Activated naive CD4-positive, alpha-beta T cell treated with anti-CD3 and anti-CD28 coated beads, Interleukin-2, amount 50 U/mL, for 72 hours (primary cell): ENCODE data around the gene OSBPL3. TPM values are rescaled to one million over a fixed set of nuclear protein-coding genes. Genes with fewer than 3 reads are reported as not detected.
A peak's percentile ranks its signal among the peaks of the same experiment; 100 is the strongest.

Experiments used
- ATAC-seq, 2 donors: fragments of 150-1000 bp; cut with Tn5 transposase; 2 replicates each; pipeline ENCODE4 v1.10.0; 2021; ENCODE audit warnings: mild to moderate bottlenecking in 2 of 2, moderate library complexity in 2 of 2
- DNase-seq, 2 donors: peaks; one replicate each; pipeline ENCODE4 v3.0.0; 2021 to 2022; ENCODE audit warnings: low spot score in 2 of 2
- H3K27ac Mint-ChIP-seq, 2 donors: one replicate each; pipeline ENCODE4 v1.8.0; 2022; ENCODE audit warnings: mild to moderate bottlenecking in 2 of 2, mixed read lengths in 2 of 2
- H3K36me3 Mint-ChIP-seq, 2 donors: one replicate each; pipeline ENCODE4 v1.8.0; 2022; ENCODE audit warnings: mixed read lengths in 2 of 2
- H3K9me3 Mint-ChIP-seq, 2 donors: one replicate each; pipeline ENCODE4 v1.8.0; 2022; ENCODE audit warnings: mixed read lengths in 2 of 2
- total RNA-seq, 2 donors: library from RNA; stranded (reverse); gene quantifications; one replicate each; pipeline ENCODE4 v1.2.3, GENCODE V29; 2022

OSBPL3 gene
- total RNA-seq, 2 donors from 2014 or later: 42.2 to 52.0 TPM

- DNase-seq (no peak), ATAC-seq (no peak)
- Mint-ChIP-seq H3K9me3 (no peaks in the 10 kb centered on the region), H3K27ac (peak overlapping the region in 1 of 2 donors; percentile 13), H3K36me3 (no peaks in the 10 kb centered on the region)
Observed at GRCh38 chr7:24777806-24778205, 202.2 kb downstream of the OSBPL3 start.

- Mint-ChIP-seq H3K36me3 (peaks cover 7 to 8% of the 10 kb centered on the region in 2 donors), H3K9me3 (peaks cover 5 to 12% of the 10 kb centered on the region in 2 donors), H3K27ac (no peak overlapping the region)
- ATAC-seq: no peak
- no peak for DNase-seq
Observed at GRCh38 chr7:24773646-24774045, 206.3 kb downstream of the OSBPL3 start.

- DNase-seq: no peak
- ATAC-seq: no peak
- H3K36me3 Mint-ChIP-seq: peaks cover 7 to 8% of the 10 kb centered on the region in 2 donors
- no peak overlapping the region for H3K27ac Mint-ChIP-seq
- H3K9me3 Mint-ChIP-seq: peaks cover 5 to 12% of the 10 kb centered on the region in 2 donors
Observed at GRCh38 chr7:24769851-24770250, 210.1 kb downstream of the OSBPL3 start.

- Mint-ChIP-seq H3K27ac (no peak overlapping the region), H3K9me3 (peaks cover 5 to 12% of the 10 kb centered on the region in 2 donors), H3K36me3 (peaks cover 7 to 8% of the 10 kb centered on the region in 2 donors)
- DNase-seq (no peak), ATAC-seq (no peak)
Observed at GRCh38 chr7:24769014-24769830, 210.8 kb downstream of the OSBPL3 start.

- ATAC-seq: no peak
- DNase-seq: no peak
- Mint-ChIP-seq H3K36me3 (peaks cover 7 to 8% of the 10 kb centered on the region in 2 donors), H3K27ac (no peak overlapping the region), H3K9me3 (peaks cover 5 to 12% of the 10 kb centered on the region in 2 donors)
Observed at GRCh38 chr7:24767878-24768569, 212.0 kb downstream of the OSBPL3 start.

- Mint-ChIP-seq H3K36me3 (peaks cover under 1% of the 10 kb centered on the region in 2 donors), H3K27ac (no peak overlapping the region)
- ATAC-seq: no peak
Observed at GRCh38 chr7:24764972-24765744, 214.8 kb downstream of the OSBPL3 start.

GRCh38 chr7:24764011-24764410 is 216.0 kb downstream of the OSBPL3 start:
- H3K27ac Mint-ChIP-seq: no peak overlapping the region
- ATAC-seq: no peak

More at GRCh38 chr7:24764972-24765744, 214.8 kb downstream of the OSBPL3 start:
- no peaks in the 10 kb centered on the region for H3K9me3 Mint-ChIP-seq
- DNase-seq: no peak

GRCh38 chr7:24763303-24763901 is 216.6 kb downstream of the OSBPL3 start:
- ATAC-seq (no peak), DNase-seq (no peak)
- no peak overlapping the region for H3K27ac Mint-ChIP-seq
- H3K9me3 Mint-ChIP-seq: no peaks in the 10 kb centered on the region
- peaks cover 0 to 5% of the 10 kb centered on the region in 2 donors for H3K36me3 Mint-ChIP-seq

More at GRCh38 chr7:24764011-24764410, 216.0 kb downstream of the OSBPL3 start:
- peaks cover 0 to 5% of the 10 kb centered on the region in 2 donors for H3K36me3 Mint-ChIP-seq
- no peaks in the 10 kb centered on the region for H3K9me3 Mint-ChIP-seq
- no peak for DNase-seq

- ATAC-seq (no peak), DNase-seq (no peak)
- H3K36me3 Mint-ChIP-seq: peaks cover 0 to 5% of the 10 kb centered on the region in 2 donors
- no peak overlapping the region for H3K27ac Mint-ChIP-seq
- no peaks in the 10 kb centered on the region for H3K9me3 Mint-ChIP-seq
Observed at GRCh38 chr7:24762771-24763170, 217.2 kb downstream of the OSBPL3 start.

GRCh38 chr7:24760968-24761367 is 219.0 kb downstream of the OSBPL3 start:
- no peak for DNase-seq
- ATAC-seq: no peak
- peaks cover 0 to 5% of the 10 kb centered on the region in 2 donors for H3K36me3 Mint-ChIP-seq
- H3K9me3 Mint-ChIP-seq: no peaks in the 10 kb centered on the region
- no peak overlapping the region for H3K27ac Mint-ChIP-seq

- ATAC-seq (peak; percentile 48 to 60), DNase-seq (peak in 1 of 2 donors; percentile 50)
- H3K36me3 Mint-ChIP-seq: peaks cover 4 to 5% of the 10 kb centered on the region in 2 donors
- peaks cover 0 to 3% of the 10 kb centered on the region in 2 donors for H3K9me3 Mint-ChIP-seq
- H3K27ac Mint-ChIP-seq: peak within 1 kb of the TSS; percentile 87 to 92
Observed at GRCh38 chr7:24757353-24758275, 222.4 kb downstream of the OSBPL3 start, which contains the start of gene GSDME. Gene GSDME, minus strand, starts transcription at chr7:24757464. Its CDS starts 7,690 bp downstream, at chr7:24749774.

- peak in 1 of 2 donors; percentile 30 for DNase-seq
- H3K27ac Mint-ChIP-seq: peak overlapping the region; percentile 87 to 92
- ATAC-seq: peak; percentile 12 to 25
- peaks cover 0 to 3% of the 10 kb centered on the region in 2 donors for H3K9me3 Mint-ChIP-seq
- peaks cover 4 to 5% of the 10 kb centered on the region in 2 donors for H3K36me3 Mint-ChIP-seq
Observed at GRCh38 chr7:24756545-24757352, 223.2 kb downstream of the OSBPL3 start.

- H3K27ac Mint-ChIP-seq: peak overlapping the region; percentile 87 to 92
- DNase-seq: peak in 1 of 2 donors; percentile 29
- peaks cover 0 to 3% of the 10 kb centered on the region in 2 donors for H3K9me3 Mint-ChIP-seq
- peaks cover 4 to 5% of the 10 kb centered on the region in 2 donors for H3K36me3 Mint-ChIP-seq
- peak; percentile 83 to 88 for ATAC-seq
Observed at GRCh38 chr7:24755541-24756407, 224.2 kb downstream of the OSBPL3 start.
